Activated T-helper 1 cell treated with Interleukin-2 at 50 U/mL for 16 hours (primary cell): ENCODE data around the gene SHC2.
"Not testable (repeated sequence)": the region's sequence is repeated elsewhere in the genome, so short reads cannot be mapped to it uniquely, and the experiment has no call there.

Source experiments
- DNase-seq: peaks from one replicate; pipeline ENCODE4 v3.0.0-alpha.2; 2020; ENCODE audit warnings: low read depth

The SHC2 gene

GRCh38 chr19:444677-445210 lies 16.1 kb downstream of the SHC2 start:
- no peak for DNase-seq

- no peak for DNase-seq
Measured at GRCh38 chr19:443005-443404, 17.8 kb downstream of the SHC2 start.

- DNase-seq = no peak
Measured at GRCh38 chr19:442085-442484, 18.7 kb downstream of the SHC2 start.

- no peak for DNase-seq
Measured at GRCh38 chr19:441213-441836, 19.5 kb downstream of the SHC2 start.

- no peak for DNase-seq
Measured at GRCh38 chr19:440391-441212, 20.2 kb downstream of the SHC2 start.

- DNase-seq = no peak
Measured at GRCh38 chr19:439167-439900, 21.5 kb downstream of the SHC2 start.

- DNase-seq = no peak
Measured at GRCh38 chr19:438416-438958, 22.3 kb downstream of the SHC2 start.

GRCh38 chr19:437041-437440 lies 23.8 kb downstream of the SHC2 start:
- DNase-seq = no peak

- no peak for DNase-seq
Measured at GRCh38 chr19:436413-436950, 24.4 kb downstream of the SHC2 start.

- DNase-seq = no peak
Measured at GRCh38 chr19:435707-436412, 25.0 kb downstream of the SHC2 start.

GRCh38 chr19:435056-435706 lies 25.7 kb downstream of the SHC2 start:
- no peak for DNase-seq

- DNase-seq = no peak
Measured at GRCh38 chr19:434152-434960, 26.5 kb downstream of the SHC2 start.

GRCh38 chr19:430701-431100 lies 30.1 kb downstream of the SHC2 start:
- DNase-seq = no peak

GRCh38 chr19:428149-428548 lies 32.7 kb downstream of the SHC2 start:
- DNase-seq = no peak

GRCh38 chr19:427675-428074 lies 33.2 kb downstream of the SHC2 start:
- not testable (repeated sequence) for DNase-seq

- DNase-seq = no peak
Measured at GRCh38 chr19:426725-427445, 33.9 kb downstream of the SHC2 start.

- DNase-seq = no peak
Measured at GRCh38 chr19:425056-425455, 35.8 kb downstream of the SHC2 start.

- no peak for DNase-seq
Measured at GRCh38 chr19:424546-424945, 36.3 kb downstream of the SHC2 start.

- DNase-seq = no peak
Measured at GRCh38 chr19:423691-424466, 37.0 kb downstream of the SHC2 start.
